HS-5 (cell line): Measurements from ENCODE around the gene CTDSPL2.
"Not testable (repeated sequence)": the region's sequence is repeated elsewhere in the genome, so short reads cannot be mapped to it uniquely, and the experiment has no call there.

Source experiments
- DNase-seq: peaks from one replicate; pipeline ENCODE4 v3.0.0-alpha.2; 2012; ENCODE audit warnings: low read depth

The CTDSPL2 gene

DNA sequence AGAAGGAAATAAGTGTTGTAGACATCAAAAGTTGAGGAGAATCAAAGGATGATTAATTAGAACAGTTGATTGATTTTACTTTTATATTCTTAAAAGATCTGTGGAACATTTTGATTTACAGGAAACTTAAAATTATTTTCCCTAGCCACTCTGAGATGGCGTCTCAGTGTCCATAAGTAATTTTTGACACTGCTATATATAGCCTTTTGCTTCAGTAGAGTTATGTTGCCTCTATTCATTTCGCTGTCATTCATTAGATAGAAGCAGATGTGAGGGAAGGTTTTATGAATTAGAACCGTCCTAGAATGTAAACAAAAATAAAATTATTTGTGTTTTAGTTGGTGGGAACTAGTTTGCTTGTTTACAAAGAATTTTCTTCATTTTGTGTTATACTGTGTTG, 58.5 kb downstream of the CTDSPL2 start:
- no peak for DNase-seq

DNA sequence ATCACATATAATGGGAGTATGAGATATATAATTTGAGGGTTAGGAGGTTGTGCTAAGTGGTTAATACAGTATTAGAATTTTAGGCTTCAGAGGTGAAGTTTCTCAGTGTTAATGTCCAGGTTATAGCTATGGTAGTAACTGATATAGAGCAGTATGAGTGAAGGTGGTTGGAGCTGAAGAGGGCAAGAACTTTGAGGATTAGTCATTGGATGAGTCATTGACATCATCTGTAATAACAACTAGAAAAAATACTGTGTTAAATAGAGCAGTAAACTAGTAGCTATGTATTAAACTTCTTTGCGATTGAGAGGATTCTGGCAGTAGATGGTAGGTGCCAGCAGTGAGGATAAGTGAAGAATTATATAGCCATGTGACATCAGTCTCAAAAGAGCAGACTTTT, 62.0 kb downstream of the CTDSPL2 start:
- DNase-seq, result peak; percentile 76

DNA sequence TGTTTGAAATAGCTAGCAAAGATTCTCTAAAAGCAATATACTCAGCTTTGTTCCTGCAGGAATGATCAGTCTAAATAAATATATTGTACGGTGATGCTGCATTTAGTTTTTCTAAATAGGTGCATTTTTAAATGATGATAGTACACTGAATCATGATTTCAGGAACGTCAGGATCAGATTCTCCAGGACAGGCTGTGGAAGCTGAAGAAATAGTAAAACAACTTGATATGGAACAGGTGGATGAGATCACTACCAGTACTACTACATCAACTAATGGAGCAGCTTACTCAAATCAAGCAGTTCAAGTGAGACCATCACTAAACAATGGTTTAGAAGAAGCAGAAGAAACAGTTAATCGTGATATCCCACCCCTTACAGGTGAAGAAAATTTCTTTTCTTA, 63.2 kb downstream of the CTDSPL2 start:
- DNase-seq, result no peak

DNA sequence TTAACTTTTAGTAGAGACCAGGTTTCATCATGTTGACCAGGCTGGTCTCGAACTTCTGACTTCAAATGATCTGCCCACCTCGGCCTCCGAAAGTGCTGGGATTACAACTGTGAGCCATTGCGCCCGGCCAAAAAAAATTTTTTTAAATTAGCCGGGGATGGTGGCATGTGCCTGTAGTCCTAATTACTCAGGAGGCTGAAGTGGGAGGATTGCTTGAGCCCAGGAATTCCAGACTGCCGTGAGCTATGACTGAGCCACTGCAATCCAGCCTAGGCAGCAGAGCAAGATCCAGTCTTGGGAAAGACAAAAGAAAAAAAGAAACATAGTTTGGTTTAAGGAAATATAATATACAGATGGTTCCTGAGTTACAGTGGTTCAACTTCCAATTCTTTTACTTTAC, 64.6 kb downstream of the CTDSPL2 start:
- no peak for DNase-seq

DNA sequence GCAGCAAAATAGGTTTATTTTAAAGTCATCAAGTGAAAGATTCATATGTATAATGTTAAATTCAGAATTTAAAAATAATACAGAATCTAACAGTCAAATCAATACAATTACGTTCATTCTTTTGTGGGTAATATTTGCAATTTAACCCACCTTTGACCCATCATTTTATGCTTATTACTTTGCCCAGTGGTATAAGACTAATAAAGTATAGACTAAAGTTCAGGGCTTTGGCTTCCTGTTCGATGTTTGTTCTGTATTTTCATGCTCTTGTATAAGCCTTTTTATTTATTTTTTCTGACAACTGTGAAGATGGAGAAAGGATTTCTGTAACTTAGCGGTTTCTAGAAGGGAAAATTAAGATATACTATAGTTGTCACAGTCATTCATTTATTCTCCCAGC, 65.2 kb downstream of the CTDSPL2 start:
- no peak for DNase-seq

DNA sequence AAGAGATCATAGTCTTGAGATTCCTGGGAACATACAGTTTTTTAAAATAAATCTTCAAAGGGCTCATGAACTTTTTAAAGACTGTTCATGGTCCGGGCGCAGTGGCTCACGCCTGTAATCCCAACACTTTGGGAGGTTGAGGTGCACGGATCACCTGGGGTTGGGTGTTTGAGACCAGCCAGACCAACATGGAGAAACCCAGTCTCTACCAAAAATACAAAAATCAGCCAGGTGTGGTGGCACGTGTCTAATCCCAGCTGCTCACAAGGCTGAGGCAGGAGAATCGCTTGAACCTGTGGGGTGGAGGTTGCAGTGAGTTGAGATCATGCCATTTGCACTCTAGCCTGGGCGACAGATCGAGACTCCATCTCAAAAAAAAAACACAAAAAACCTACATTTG, 68.1 kb downstream of the CTDSPL2 start:
- no peak for DNase-seq

DNA sequence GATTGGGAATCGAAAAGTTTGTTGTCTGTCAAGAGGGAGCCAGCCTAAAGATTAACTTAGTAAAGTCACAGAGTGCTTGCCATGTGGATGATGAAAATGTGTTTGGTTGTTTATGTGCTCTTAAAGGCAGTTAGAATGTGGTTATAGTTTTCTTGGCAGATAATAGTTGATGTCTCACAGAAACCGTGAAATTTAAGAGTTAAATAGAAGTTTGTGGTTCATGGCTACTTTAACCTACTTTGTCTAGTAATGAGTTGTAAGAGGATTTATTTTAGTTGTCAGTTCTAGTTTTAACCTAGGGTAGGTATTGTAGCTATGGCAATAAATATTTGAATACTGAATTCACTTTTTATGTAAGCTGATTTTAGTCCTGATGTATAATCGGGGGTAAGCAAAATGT, 73.1 kb downstream of the CTDSPL2 start:
- no peak for DNase-seq

DNA sequence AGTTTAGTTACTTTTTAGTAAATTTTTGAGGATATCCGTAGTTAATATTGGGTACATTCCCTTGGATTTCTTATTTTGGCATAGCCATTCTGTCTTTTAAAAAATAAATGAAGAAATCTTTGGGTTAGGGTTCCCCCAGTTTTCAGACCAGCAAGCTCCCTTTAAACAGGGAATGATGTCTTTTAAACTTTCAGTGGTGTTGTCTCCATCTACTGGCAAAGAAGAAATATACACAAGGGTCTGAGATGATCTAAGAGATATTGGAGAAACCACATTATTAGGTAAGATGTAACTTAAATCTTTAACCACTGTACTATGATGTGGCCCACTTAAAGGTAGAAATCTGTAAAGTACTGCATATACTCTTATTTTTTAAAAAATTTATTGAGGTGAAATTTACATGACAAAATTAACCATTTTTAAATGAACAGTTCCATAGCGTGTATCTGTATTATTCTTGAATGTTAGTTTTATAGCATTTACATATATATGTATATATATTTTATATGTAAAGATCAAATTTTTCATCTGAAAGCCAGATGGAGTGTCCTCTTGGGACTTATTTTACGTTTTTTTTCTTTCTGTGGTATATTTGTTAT, 74.4 kb downstream of the CTDSPL2 start:
- DNase-seq, result peak; percentile 24

DNA sequence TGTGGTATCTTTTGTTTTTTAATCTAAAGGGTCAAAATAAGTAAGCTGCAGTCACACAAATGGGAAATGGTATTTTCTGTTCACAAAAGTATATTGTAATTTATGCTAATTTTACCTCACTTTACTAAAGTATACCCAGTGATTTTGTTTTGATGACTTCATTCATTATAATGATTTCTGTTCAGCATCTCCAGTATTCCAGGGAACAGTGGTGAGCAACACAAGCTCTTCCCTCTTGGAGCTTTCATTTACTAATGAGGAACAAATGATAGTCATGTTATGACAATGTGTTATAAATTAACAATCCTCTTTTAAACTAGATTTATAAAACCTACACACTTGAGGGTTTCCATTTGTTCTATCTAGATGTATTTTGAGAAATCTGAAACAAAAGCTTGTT, 89.0 kb downstream of the CTDSPL2 start:
- DNase-seq, result no peak

DNA sequence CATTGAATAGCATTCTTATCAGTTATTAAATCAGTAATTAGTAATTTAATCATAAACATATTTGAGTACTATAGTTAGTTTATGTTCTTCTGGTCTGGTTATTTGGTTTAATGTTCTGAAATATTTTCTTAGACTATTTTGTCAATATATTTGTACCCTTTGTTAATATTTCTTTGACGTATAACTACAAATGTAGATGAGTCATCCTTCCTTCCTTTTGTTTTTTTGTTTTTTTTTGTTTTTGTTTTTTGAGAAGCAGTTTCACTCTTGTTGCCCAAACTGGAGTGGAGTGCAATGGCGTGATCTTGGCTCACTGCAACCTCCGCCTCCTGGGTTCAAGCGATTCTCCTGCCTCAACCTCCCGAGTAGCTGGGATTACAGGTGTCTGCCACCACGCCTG, 92.1 kb downstream of the CTDSPL2 start:
- DNase-seq, result no peak

DNA sequence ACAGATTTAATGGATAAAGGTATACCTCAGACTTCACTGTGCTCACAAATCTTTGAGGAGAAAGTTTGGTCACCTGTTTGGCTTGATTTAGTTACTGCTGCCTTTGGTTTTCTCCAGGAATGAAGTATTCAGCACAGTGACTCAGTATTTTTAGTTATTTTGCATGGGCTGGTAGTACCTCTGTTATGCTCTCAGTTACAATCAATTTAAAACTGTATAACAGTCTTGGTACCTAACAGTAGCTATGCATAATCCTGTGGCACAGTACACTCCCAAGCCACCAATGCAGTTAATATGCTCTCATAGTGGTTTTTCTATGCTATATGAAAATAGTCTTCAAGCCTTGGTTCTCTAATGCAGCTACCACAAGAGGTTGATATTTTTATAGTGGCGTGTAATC, 97.6 kb downstream of the CTDSPL2 start:
- DNase-seq, result no peak

DNA sequence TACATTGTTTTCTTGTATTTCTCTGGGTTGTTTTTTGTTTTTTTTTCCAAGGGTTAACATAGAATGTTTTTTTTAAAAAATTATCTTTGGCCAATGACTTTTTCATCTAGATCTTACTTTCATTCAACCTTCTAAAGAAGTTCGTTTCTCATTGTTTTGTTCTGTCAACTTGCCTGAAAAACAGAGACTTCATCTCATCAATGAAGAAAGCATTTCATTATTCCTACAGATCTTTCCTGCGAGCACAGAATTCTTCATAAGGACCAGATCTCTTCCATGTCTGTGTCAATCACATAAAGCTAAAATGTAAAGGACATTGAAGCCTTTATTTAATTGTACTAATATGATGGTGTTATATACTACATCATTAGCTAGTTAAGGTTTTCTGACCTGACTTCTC, 99.8 kb downstream of the CTDSPL2 start:
- no peak for DNase-seq

DNA sequence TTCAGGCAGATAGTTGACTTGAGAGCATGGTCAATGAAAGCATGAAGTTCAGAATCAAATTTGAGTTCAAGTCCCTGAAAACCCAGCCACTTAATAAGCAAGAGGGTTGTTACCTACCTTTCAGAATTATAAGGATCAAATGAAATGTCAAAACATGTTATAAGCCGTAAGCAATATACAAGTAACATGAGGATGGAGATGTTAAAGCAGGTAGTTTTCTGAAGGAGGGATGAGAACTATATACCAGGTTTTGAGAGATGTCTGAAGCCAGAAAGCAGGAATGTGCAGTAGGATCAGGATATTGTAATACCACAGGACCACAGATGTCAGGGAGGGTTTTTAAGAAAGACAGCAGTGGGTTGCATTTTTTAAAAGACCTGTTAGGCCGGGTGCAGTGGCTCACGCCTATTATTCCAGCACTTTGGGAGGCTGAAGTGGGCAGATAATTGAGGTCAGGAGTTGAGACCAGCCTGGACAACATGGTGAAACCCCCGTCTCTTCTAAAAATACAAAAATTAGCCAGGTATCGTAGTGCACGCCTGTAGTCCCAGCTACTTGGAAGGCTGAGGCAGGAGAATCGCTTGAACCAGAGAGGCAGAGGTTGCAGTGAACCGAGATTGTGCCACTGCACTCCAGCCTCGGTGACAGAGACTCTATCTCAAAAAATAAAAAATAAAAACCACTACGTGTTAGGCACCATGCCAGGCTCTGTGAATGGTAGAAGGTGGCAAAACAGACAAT, 102.6 kb downstream of the CTDSPL2 start:
- no peak for DNase-seq

DNA sequence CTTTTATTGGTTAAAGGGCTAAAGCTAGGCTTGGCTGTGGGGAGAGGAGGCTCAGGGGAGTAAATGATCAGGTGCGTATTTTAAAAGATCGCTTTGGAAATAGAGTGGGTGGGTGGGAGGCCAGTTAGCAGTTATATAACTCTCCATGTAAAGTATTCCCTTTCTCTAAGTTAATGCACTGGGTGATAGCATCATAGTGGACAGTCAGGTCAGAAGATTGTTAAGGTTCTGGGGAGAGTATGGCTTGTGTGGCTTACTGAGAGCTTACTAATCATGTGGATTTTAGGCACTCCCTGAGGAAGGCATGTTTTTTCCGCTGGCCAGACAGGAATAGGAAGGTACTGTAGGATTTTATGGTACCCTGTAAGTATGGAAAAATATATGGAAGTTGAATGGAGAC, 103.2 kb downstream of the CTDSPL2 start:
- DNase-seq, result no peak

DNA sequence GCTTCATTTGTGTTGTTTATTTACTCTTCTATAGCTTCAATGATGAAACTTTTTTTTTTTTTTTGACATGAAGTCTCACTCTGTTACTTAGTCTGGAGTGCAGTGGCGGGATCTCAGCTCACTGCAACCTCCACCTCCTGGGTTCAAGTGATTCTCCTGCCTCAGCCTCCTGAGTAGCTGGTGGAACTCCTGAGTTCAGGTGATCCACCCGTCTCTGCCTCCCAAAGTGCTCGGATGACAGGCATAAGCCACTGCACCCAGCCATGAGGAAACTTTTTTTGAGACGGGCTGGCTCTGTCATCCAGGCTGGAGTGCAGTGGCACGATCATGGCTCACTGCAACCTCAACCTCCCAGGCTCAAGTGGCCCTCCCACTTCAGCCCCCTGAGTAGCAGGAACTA, 104.8 kb downstream of the CTDSPL2 start:
- DNase-seq, result not testable (repeated sequence)

DNA sequence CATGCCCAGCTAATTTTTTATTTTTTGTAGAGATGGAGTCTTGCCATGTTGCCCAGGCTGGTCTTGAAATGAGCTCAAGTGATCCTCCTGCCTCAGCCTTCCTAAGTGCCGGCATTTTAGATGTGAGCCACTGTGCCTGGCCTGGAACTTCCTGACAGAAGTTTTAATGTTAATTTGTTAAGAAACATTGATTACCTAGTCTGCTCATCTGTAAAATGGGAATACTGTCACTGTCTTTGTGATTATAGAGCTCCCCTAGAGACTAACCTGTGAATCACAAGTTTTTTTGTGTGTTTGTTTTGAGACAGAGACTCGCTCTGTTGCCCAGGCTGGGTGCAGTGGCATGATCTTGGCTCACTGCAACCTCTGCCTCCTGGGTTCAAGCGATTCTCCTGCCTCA, 105.3 kb downstream of the CTDSPL2 start:
- no peak for DNase-seq

DNA sequence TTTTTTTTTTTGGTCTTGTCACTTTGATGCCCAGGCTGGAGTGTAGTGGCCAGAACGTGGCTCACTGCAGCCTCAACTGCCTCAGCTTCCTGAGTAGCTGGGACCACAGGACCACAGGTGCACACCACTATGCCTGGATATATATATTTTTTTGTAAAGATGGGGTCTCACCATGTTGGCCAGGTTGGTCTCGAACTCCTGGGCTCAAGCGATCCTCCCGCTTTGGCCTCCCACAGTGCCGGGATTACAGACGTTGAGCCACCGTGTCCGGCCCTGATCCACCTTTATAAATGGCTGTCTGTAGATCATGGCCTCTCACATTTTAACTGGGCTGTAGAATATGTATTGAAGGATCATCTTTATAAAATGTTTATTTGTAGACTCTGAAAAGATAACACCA, 107.7 kb downstream of the CTDSPL2 start:
- DNase-seq, result no peak

DNA sequence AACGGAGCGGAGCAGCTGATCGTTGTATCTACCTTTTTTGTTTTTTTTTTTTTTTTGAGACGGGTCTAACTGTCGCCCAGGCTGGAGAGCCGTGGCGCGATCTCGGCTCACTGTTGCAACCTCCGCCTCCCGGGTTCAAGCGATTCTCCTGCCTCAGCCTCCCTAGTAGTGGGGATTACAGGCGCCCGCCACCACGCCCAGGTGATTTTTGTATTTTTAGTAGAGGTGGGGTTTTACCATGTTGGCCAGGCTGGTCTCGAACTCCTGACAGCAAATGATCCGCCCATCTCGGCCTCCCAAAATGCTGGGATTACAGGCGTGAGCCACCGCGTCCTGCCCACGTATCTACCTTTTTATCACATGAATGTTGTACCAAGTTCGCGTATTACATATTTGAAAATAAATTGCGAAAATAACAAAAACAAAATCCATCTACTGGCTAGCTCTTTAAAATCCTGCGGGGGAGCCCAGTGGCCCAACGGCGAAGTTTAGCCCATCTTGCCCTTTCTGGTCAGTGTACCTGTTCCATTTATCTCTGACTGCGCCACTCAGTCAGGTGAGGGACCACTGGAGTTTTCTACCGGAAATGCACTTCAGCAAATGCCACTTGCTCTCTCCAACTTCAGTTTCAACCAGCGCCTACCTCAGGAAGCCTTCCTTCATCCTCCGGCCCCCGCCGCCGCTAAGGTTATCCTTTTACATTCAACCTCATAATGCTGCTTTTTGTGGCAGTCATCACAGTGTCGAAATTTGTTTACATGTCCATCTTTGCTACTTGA, 108.3 kb downstream of the CTDSPL2 start:
- no peak for DNase-seq

DNA sequence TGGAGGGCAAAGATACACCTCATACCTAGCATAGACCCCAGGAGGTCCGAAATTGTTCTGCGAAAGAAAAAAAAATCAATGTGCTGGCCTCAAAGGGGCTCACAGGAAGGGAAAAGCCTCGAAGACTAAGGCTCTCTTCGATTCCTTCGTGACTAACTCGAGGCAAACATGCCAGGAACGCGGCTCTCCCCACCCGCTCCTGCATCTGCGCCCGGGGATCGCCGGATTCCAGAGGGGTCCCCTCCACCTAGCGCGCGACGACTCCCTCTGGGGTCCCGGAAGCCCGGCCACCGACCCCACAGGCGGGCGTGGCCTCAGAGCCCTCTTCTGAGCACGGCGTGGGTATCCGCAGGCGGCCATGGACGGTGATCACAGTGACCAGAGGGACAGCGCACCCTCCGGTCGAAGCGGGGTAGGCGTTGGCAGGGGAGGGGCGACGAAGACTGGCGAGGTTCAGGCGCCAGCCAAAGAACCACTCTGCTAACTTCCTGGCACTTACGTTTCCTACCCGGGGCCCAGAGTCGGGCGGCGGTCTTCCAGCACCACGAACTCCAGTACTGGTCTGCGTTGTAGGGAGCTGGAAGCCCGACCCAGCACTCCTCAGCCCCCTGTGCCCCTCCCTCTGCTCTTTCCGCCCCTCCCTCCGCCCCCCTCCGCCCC, 109.0 kb downstream of the CTDSPL2 start:
- DNase-seq, result peak; percentile 59

DNA sequence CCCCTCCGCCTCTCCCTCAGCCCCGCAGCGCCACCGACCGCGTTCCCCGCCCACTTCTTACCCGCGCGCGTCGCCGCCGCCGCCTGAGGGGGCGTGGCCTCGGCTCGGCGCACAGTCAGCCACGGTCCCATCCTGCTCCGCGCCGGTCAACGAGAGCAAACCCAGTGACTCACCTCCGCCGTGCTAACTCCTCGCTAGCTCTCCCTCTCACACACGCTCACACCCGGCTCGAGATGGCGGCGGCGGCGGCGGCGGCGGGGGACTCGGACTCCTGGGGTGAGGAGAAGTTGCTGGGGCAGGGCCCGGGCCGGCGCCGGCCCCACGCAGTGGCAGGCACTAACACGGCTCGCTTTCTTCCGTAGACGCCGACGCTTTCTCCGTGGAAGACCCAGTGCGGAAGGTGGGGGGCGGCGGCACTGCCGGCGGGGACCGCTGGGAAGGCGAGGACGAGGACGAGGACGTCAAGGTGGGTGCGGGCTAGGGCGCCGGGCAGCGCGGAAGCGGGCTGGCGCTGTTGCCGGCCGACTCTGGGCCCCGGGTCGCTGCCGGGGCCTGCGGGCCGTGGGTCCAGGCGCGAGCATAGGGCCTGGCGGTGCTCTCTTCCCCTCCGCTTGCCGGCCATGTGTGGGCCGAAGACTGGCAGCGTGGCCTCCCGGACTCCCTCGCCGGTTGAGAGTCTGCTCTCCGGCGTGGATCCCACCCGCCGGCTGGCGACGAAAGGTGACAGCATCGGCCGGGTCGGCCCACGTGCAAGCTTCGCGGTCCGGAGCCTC, 109.7 kb downstream of the CTDSPL2 start, which contains the start of gene EIF3J:
Gene EIF3J (plus strand): TSS at position 186 of the 773 bp plus-strand sequence. CDS start 48 bp downstream, at position 234.
- peak; percentile 82 for DNase-seq

DNA sequence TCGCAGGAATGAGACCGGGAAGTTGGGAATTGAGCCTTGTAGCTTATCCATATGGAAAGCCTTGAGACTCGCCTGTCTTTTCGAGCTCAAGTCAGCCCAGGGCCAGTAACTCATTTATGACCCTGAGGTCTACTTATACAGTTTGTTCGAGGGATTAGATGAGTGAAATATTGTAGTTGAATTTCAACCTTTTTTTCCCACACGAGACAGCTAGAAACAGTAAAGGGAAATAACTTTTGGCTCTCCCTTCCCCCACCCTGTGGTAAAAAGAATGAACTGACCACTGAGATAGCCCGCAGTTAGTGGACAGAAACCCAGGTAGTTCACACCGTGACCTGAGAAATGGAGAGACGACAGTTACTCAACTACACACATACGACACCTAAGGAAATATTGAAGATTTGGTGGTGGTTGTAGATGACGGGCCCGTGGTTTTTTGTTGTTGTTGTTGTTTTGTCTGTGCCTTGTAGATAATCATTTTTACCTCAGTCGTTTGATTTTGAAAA, 110.4 kb downstream of the CTDSPL2 start:
- DNase-seq, result no peak
